Natural killer cell (primary cell): ENCODE results near the gene CACNA1B. TPM values are rescaled to one million over a fixed set of nuclear protein-coding genes. Genes with fewer than 3 reads are reported as not detected.

Source experiments
- ATAC-seq, 3 donors: fragments of 150-1000 bp in 2 of 3; fragments of 200-7000 bp in 1 of 3; cut with Tn5 transposase; 1 replicate in 1 of 3; 2 replicates in 2 of 3; pipeline ENCODE4 v1.10.0; 2021; ENCODE audit warnings: mild to moderate bottlenecking in 2 of 3, moderate library complexity in 2 of 3
- DNase-seq, 2 donors: peaks; one replicate each; pipeline versions ENCODE4 v3.0.0 to v3.0.0-alpha.2; 2013 to 2021; ENCODE audit warnings: mixed read lengths in 1 of 2
- H3K27ac ChIP-seq: one replicate; pipeline ENCODE4 v1.5.1; 2013; ENCODE audit warnings: mild to moderate bottlenecking, low read length
- H3K27me3 ChIP-seq: one replicate; pipeline ENCODE4 v1.6.1; 2013; ENCODE audit warnings: low read length; ENCODE audit not compliant: control insufficient read depth, insufficient read depth
- H3K36me3 ChIP-seq: one replicate; pipeline ENCODE4 v1.6.1; 2013; ENCODE audit warnings: low read length; ENCODE audit not compliant: control insufficient read depth, insufficient read depth
- H3K4me1 ChIP-seq: one replicate; pipeline ENCODE4 v1.6.1; 2013; ENCODE audit warnings: low read length; ENCODE audit not compliant: control insufficient read depth, insufficient read depth
- H3K4me3 ChIP-seq: one replicate; pipeline ENCODE4 v1.5.1; 2013; ENCODE audit warnings: low read length
- H3K9me3 ChIP-seq: one replicate; pipeline ENCODE4 v1.6.1; 2013; ENCODE audit warnings: low read length; ENCODE audit not compliant: control insufficient read depth, insufficient read depth
- H3K27ac Mint-ChIP-seq, 2 donors: one replicate each; pipeline ENCODE4 v1.8.0; 2022; ENCODE audit warnings: mild to moderate bottlenecking in 2 of 2, mixed read lengths in 2 of 2, moderate library complexity in 1 of 2
- H3K27me3 Mint-ChIP-seq, 2 donors: one replicate each; pipeline ENCODE4 v1.8.0; 2022; ENCODE audit warnings: low read depth in 2 of 2, mixed read lengths in 2 of 2
- H3K36me3 Mint-ChIP-seq: one replicate; pipeline ENCODE4 v1.8.0; 2022; ENCODE audit warnings: mixed read lengths
- H3K4me1 Mint-ChIP-seq, 2 donors: one replicate each; pipeline ENCODE4 v1.8.0; 2022; ENCODE audit warnings: mixed read lengths in 2 of 2
- H3K4me3 Mint-ChIP-seq: one replicate; pipeline ENCODE4 v1.8.0; 2022; ENCODE audit warnings: mild to moderate bottlenecking, moderate library complexity, mixed read lengths
- H3K9me3 Mint-ChIP-seq, 2 donors: one replicate each; pipeline ENCODE4 v1.8.0; 2022; ENCODE audit warnings: mixed read lengths in 2 of 2
- WGBS: methylation state at CpG from one replicate; pipeline ENCODE4 v1.1.7; 2013; ENCODE audit warnings: missing lambda C conversion rate; ENCODE audit not compliant: insufficient coverage; 5-methylcytosine and 5-hydroxymethylcytosine counted together
- intact Hi-C: fragments of 100-400 bp; cut with micrococcal nuclease; formaldehyde crosslinking; loops from one replicate; pipeline ENCODE4 v1.14.2; 2022
- total RNA-seq, 4 donors: library from RNA; stranded (reverse); fragments of 120-200 nt in 1 of 4; gene quantifications; one replicate each; pipeline versions ENCODE4 v1.2.3 to v1.2.4, GENCODE V29; 2013 to 2022
- TF ChIP-seq, protein P1 (sequence below): fragments of 200-600 bp; IDR thresholded peaks from one replicate; pipeline ENCODE4 v1.8.0; 2022; ENCODE audit warnings: antibody characterized with exemption

The CACNA1B gene
- total RNA-seq, 3 donors from 2014 or later (not counting 1 experiment from before 2014, with no cell fraction given), result 0.07 TPM; not detected in 2

DNA sequence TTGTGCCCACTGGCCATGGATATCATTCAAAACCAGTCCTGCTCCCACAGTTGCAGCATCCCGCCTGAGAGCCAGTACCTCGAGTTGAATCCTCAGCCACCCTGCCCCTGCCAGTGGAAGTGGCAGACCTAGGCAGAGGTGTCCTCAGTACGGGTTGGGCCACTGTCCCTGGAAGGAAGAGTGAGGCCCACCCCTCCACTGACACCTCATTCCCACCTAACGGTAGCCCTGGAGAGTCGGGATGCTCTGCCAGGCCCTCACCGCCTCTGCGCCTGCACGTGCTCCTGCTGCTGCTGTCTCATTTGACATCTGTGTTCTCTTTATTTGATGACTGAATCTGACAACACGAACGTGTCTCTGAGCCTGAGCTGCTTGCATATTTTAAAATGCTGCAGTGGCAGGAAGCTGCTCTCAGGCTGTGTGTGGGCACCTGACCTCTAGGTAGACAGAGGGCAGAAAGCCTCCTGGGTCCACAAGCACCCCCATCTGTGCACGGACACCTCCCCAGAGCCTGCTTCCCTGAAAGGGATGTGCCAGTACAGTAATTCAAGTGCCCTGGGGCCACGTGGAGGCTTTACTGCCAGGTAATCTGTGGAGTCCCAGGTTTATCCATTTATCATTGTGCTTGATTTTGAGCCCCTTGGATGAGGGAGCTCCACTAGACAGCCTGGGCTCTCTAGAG is 194.7 kb downstream of the CACNA1B start:
- WGBS, result 78% methylated on average over 12 of the region's 12 CpGs
- intact Hi-C loops, result no loop called here
- H3K9me3 Mint-ChIP-seq, result no peaks in the 10 kb centered on the region
- no peaks in the 10 kb centered on the region for H3K36me3 Mint-ChIP-seq
- TF ChIP-seq, protein P1, sequence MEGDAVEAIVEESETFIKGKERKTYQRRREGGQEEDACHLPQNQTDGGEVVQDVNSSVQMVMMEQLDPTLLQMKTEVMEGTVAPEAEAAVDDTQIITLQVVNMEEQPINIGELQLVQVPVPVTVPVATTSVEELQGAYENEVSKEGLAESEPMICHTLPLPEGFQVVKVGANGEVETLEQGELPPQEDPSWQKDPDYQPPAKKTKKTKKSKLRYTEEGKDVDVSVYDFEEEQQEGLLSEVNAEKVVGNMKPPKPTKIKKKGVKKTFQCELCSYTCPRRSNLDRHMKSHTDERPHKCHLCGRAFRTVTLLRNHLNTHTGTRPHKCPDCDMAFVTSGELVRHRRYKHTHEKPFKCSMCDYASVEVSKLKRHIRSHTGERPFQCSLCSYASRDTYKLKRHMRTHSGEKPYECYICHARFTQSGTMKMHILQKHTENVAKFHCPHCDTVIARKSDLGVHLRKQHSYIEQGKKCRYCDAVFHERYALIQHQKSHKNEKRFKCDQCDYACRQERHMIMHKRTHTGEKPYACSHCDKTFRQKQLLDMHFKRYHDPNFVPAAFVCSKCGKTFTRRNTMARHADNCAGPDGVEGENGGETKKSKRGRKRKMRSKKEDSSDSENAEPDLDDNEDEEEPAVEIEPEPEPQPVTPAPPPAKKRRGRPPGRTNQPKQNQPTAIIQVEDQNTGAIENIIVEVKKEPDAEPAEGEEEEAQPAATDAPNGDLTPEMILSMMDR, result no peak
- ATAC-seq (no peak), DNase-seq (peak in 1 of 2 donors; percentile 9)
- Histone ChIP-seq H3K9me3 (no peaks in the 10 kb centered on the region), H3K36me3 (no peaks in the 10 kb centered on the region), H3K4me3 (no peak overlapping the region), H3K4me1 (no peaks in the 10 kb centered on the region), H3K27ac (no peak overlapping the region), H3K27me3 (no peaks in the 10 kb centered on the region)
- no peaks in the 10 kb centered on the region for H3K4me1 Mint-ChIP-seq
- no peak overlapping the region for H3K4me3 Mint-ChIP-seq
- H3K27me3 Mint-ChIP-seq, result no peaks in the 10 kb centered on the region
- no peak overlapping the region for H3K27ac Mint-ChIP-seq

DNA sequence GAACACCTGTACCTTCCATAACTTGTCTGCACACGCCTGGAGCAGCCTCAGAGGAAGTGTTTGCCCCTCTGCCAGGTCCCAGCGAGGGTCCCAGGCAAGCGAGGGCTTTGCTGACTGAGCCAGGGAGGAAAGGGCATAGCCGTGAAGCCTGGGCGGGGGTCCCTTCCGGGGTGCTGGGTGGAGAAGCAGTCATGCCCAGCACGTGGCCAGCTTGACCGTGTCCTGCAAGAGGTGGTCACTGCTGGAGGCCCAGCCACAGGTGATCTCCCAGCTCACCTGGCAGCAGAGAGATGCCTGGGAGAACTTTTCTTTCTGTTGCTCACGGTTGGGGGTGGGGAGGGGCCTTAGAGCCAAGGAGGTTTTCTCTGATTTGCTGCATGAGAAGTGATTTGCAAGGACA is 195.3 kb downstream of the CACNA1B start:
- Histone ChIP-seq H3K27ac (no peak overlapping the region), H3K9me3 (no peaks in the 10 kb centered on the region), H3K36me3 (no peaks in the 10 kb centered on the region), H3K4me1 (no peaks in the 10 kb centered on the region), H3K4me3 (no peak overlapping the region), H3K27me3 (no peaks in the 10 kb centered on the region)
- Mint-ChIP-seq H3K36me3 (no peaks in the 10 kb centered on the region), H3K27ac (no peak overlapping the region), H3K4me1 (no peaks in the 10 kb centered on the region), H3K4me3 (no peak overlapping the region), H3K9me3 (no peaks in the 10 kb centered on the region), H3K27me3 (no peaks in the 10 kb centered on the region)
- intact Hi-C loops, result no loop called here
- peak in 1 of 2 donors; percentile 4 for DNase-seq
- no peak for ATAC-seq
- WGBS, result 68% methylated on average over 9 of the region's 9 CpGs
- TF ChIP-seq, protein P1, result no peak

DNA sequence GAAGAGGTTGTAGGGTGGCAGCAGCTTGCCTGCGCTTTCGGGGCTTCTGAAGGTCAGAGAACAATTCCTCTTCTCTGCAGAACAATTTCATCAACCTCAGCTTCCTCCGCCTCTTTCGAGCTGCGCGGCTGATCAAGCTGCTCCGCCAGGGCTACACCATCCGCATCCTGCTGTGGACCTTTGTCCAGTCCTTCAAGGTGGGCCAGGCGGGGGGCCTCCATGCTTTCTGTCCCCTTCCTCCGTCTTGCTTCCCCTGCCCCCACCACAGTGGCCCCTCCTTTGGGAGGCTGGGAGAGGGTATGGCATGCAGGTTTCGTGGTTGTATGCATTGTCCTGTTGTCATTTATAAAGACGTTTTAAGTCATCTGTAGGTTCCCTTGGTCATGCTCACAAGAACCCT is 195.8 kb downstream of the CACNA1B start:
- Histone ChIP-seq H3K4me1 (no peaks in the 10 kb centered on the region), H3K9me3 (no peaks in the 10 kb centered on the region), H3K27ac (no peak overlapping the region), H3K4me3 (no peak overlapping the region), H3K27me3 (no peaks in the 10 kb centered on the region), H3K36me3 (no peaks in the 10 kb centered on the region)
- H3K36me3 Mint-ChIP-seq, result no peaks in the 10 kb centered on the region
- intact Hi-C loops, result no loop called here
- DNase-seq (peak in 1 of 2 donors; percentile 9), ATAC-seq (no peak)
- no peaks in the 10 kb centered on the region for H3K9me3 Mint-ChIP-seq
- no peaks in the 10 kb centered on the region for H3K4me1 Mint-ChIP-seq
- H3K4me3 Mint-ChIP-seq, result no peak overlapping the region
- peaks cover 0 to under 1% of the 10 kb centered on the region in 2 donors for H3K27me3 Mint-ChIP-seq
- TF ChIP-seq, protein P1, result no peak
- 86% methylated on average over 10 of the region's 12 CpGs for WGBS
- no peak overlapping the region for H3K27ac Mint-ChIP-seq

DNA sequence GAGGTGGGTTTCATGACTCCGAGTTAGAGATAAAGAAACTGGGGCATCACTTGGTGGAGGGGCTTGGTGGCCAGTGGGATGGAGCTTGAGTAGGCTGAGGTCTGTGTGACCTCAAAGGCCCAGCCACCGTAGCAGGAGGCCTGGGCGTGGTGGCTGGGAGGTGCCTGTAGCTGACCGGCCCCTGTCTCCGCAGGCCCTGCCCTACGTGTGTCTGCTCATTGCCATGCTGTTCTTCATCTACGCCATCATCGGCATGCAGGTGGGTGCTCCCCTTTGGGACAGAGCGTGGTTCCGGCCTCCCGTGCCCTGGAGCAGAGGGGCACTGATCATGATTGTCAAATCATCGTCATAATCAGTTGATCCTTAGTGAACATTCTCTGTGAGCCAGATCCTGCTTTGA is 196.2 kb downstream of the CACNA1B start:
- no peaks in the 10 kb centered on the region for H3K36me3 ChIP-seq
- no peaks in the 10 kb centered on the region for H3K9me3 ChIP-seq
- peak in 1 of 2 donors; percentile 12 for DNase-seq
- H3K9me3 Mint-ChIP-seq, result no peaks in the 10 kb centered on the region
- no peaks in the 10 kb centered on the region for H3K4me1 Mint-ChIP-seq
- TF ChIP-seq, protein P1, result no peak
- H3K4me3 Mint-ChIP-seq, result no peak overlapping the region
- no peaks in the 10 kb centered on the region for H3K27me3 ChIP-seq
- WGBS, result 92% methylated on average over 12 of the region's 12 CpGs
- H3K36me3 Mint-ChIP-seq, result no peaks in the 10 kb centered on the region
- ATAC-seq, result no peak
- H3K4me1 ChIP-seq, result no peaks in the 10 kb centered on the region
- no peak overlapping the region for H3K27ac ChIP-seq
- intact Hi-C loops, result no loop called here
- no peak overlapping the region for H3K4me3 ChIP-seq
- H3K27me3 Mint-ChIP-seq, result peaks cover under 1 to 4% of the 10 kb centered on the region in 2 donors
- no peak overlapping the region for H3K27ac Mint-ChIP-seq
